Vagina (tissue), 2 donors: ENCODE measurements around the gene BID.

Experiments
- POLR2A ChIP-seq, 2 donors: fragments of 450-650 bp; IDR thresholded peaks; one replicate each; pipeline ENCODE4 v1.6.1; 2017; ENCODE audit warnings: antibody characterized with exemption in 2 of 2, mild to moderate bottlenecking in 2 of 2, moderate library complexity in 2 of 2
- POLR2AphosphoS5 ChIP-seq, 2 donors: sonication (generic); formaldehyde crosslinking; IDR thresholded peaks; one replicate each; pipeline ENCODE4 v1.9.0; 2017; ENCODE audit warnings: antibody characterized with exemption in 2 of 2, mild to moderate bottlenecking in 2 of 2, low read depth in 1 of 2; ENCODE audit not compliant: insufficient read depth in 1 of 2
- TF ChIP-seq, protein P1 (sequence below), 3 experiments: fragments of 450-650 bp in 2 of 3; fragments of 200-600 bp in 1 of 3; sonication (generic) in 1 of 3; IDR thresholded peaks; one replicate each; pipeline ENCODE4 v1.5.1; 2017 to 2019; ENCODE audit warnings: antibody characterized with exemption in 3 of 3, mild to moderate bottlenecking in 2 of 3, moderate library complexity in 2 of 3

DNA sequence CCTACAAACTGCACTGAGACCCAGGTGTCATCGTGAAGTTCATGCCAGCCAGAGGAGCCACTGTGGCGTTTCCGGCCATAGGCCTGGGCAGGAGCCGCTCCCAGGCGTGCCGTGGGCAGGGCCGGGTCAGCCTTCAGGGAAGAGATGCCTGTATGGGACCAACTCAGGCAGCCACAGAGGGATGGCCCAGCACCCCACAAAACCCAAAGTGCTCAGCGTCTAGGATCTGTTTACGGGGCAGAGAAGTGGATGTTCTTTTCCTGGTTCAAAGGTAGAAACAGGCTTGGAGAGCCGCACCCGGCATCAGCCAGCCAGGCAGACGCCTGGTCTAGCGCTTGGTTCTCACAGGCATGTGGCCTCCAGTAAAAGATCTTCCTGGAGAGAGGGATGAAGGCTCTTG, 8.4 kb upstream of the BID start:
- TF ChIP-seq POLR2A (IDR thresholded peaks at IDR 0.05) (no peak), POLR2AphosphoS5 (IDR thresholded peaks at IDR 0.05; ENCODE audit: insufficient read depth in 1 of 2, low read depth in 1 of 2) (no peak)
- TF ChIP-seq, protein P1, sequence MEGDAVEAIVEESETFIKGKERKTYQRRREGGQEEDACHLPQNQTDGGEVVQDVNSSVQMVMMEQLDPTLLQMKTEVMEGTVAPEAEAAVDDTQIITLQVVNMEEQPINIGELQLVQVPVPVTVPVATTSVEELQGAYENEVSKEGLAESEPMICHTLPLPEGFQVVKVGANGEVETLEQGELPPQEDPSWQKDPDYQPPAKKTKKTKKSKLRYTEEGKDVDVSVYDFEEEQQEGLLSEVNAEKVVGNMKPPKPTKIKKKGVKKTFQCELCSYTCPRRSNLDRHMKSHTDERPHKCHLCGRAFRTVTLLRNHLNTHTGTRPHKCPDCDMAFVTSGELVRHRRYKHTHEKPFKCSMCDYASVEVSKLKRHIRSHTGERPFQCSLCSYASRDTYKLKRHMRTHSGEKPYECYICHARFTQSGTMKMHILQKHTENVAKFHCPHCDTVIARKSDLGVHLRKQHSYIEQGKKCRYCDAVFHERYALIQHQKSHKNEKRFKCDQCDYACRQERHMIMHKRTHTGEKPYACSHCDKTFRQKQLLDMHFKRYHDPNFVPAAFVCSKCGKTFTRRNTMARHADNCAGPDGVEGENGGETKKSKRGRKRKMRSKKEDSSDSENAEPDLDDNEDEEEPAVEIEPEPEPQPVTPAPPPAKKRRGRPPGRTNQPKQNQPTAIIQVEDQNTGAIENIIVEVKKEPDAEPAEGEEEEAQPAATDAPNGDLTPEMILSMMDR (IDR thresholded peaks at IDR 0.05), result no peak
